DOHH2 (cell line): ENCODE data around the gene ZNF229.
"Not testable (repeated sequence)": the region's sequence is repeated elsewhere in the genome, so short reads cannot be mapped to it uniquely, and the experiment has no call there.

Experiments
- H3F3A ChIP-seq: fragments of 200-600 bp; sonication (generic), shearing (Covaris generic); 2 replicates; pipeline ENCODE4 v1.6.0; 2016; ENCODE audit warnings: antibody characterized with exemption, mild to moderate bottlenecking; ENCODE audit not compliant: control insufficient read depth, insufficient read depth
- H3K27ac ChIP-seq: fragments of 200-600 bp; sonication (generic); 2 replicates; pipeline ENCODE4 v1.5.1; 2014; ENCODE audit warnings: low read depth, mild to moderate bottlenecking, low read length, moderate library complexity
- H3K27me3 ChIP-seq: fragments of 200-600 bp; sonication (generic); 2 replicates; pipeline ENCODE4 v1.6.1; 2014; ENCODE audit warnings: mild to moderate bottlenecking, low read length, mixed read lengths; ENCODE audit not compliant: control insufficient read depth
- H3K36me3 ChIP-seq: fragments of 200-600 bp; sonication (generic); 2 replicates; pipeline ENCODE4 v1.6.1; 2014; ENCODE audit warnings: mild to moderate bottlenecking, low read length, moderate library complexity, mixed read lengths; ENCODE audit not compliant: control insufficient read depth
- H3K4me1 ChIP-seq: fragments of 200-600 bp; sonication (generic); 2 replicates; pipeline ENCODE4 v1.6.1; 2014; ENCODE audit warnings: mild to moderate bottlenecking, low read length, mixed read lengths; ENCODE audit not compliant: control insufficient read depth
- H3K4me2 ChIP-seq: fragments of 200-600 bp; sonication (generic); 2 replicates; pipeline ENCODE4 v1.6.0; 2014; ENCODE audit warnings: mild to moderate bottlenecking, low read length, moderate library complexity
- H3K4me3 ChIP-seq: fragments of 200-600 bp; sonication (generic); 2 replicates; pipeline ENCODE4 v1.5.1; 2014; ENCODE audit warnings: mild to moderate bottlenecking, low read length, mixed read lengths
- H3K79me2 ChIP-seq: fragments of 200-600 bp; sonication (generic); 2 replicates; pipeline ENCODE4 v1.6.1; 2014; ENCODE audit warnings: mild to moderate bottlenecking, low read length, mixed read lengths; ENCODE audit not compliant: control insufficient read depth
- H3K9me2 ChIP-seq: fragments of 200-600 bp; sonication (generic); replicated peaks from 2 replicates; pipeline ENCODE4 v1.6.1; 2014; ENCODE audit warnings: mild to moderate bottlenecking, low read length, mixed read lengths; ENCODE audit not compliant: control insufficient read depth
- H3K9me3 ChIP-seq: fragments of 200-600 bp; sonication (generic); 2 replicates; pipeline ENCODE4 v1.6.1; 2014; ENCODE audit warnings: antibody characterized with exemption, low read length, mixed read lengths; ENCODE audit not compliant: control insufficient read depth, insufficient read depth
- H4K20me1 ChIP-seq: fragments of 200-600 bp; sonication (generic); 2 replicates; pipeline ENCODE4 v1.6.0; 2014; ENCODE audit warnings: low read depth, mild to moderate bottlenecking, antibody characterized with exemption, low read length, moderate library complexity; ENCODE audit not compliant: control insufficient read depth, insufficient read depth
- CTCF ChIP-seq: fragments of 200-600 bp; sonication (generic); IDR thresholded peaks from one replicate; pipeline ENCODE4 v1.5.1; 2014; ENCODE audit warnings: antibody characterized with exemption, mild to moderate bottlenecking, low read depth, low read length; ENCODE audit not compliant: poor library complexity, severe bottlenecking
- EZH2phosphoT487 ChIP-seq: fragments of 200-600 bp; sonication (generic); IDR thresholded peaks from 2 replicates; pipeline ENCODE4 v1.6.1; 2017; ENCODE audit warnings: borderline replicate concordance, mild to moderate bottlenecking, antibody characterized with exemption, low read length, moderate library complexity, mixed read lengths

Gene ZNF229

GRCh38 chr19:44456016-44456415 is 7.7 kb upstream of the ZNF229 start:
- H3F3A ChIP-seq, H3K27ac ChIP-seq, H3K4me1 ChIP-seq, H3K36me3 ChIP-seq, H3K79me2 ChIP-seq, H3K4me2 ChIP-seq, H3K27me3 ChIP-seq, H3K9me2 ChIP-seq, H3K4me3 ChIP-seq, H4K20me1 ChIP-seq: not testable (repeated sequence)
- H3K9me3 ChIP-seq = peaks cover 18% of the 10 kb centered on the region; the same call in 1 of the 2 replicates

GRCh38 chr19:44455100-44455499 is 6.8 kb upstream of the ZNF229 start:
- Histone ChIP-seq H3K27me3 (no peaks in the 10 kb centered on the region), H3K9me3 (peaks cover 18% of the 10 kb centered on the region; the same call in 1 of the 2 replicates), H4K20me1 (no peaks in the 10 kb centered on the region), H3K9me2 (no peaks in the 10 kb centered on the region), H3K4me2 (no peak overlapping the region), H3K4me3 (no peak overlapping the region), H3K36me3 (no peaks in the 10 kb centered on the region), H3K27ac (no peak overlapping the region), H3F3A (no peaks in the 10 kb centered on the region), H3K79me2 (no peaks in the 10 kb centered on the region), H3K4me1 (no peaks in the 10 kb centered on the region)
- TF ChIP-seq CTCF (no peak), EZH2phosphoT487 (no peak)

- no peaks in the 10 kb centered on the region for H4K20me1 ChIP-seq
- H3K36me3 ChIP-seq = no peaks in the 10 kb centered on the region
- H3K79me2 ChIP-seq = no peaks in the 10 kb centered on the region
- no peaks in the 10 kb centered on the region for H3K9me2 ChIP-seq
- no peaks in the 10 kb centered on the region for H3K4me1 ChIP-seq
- no peak overlapping the region for H3K4me2 ChIP-seq
- no peaks in the 10 kb centered on the region for H3K27me3 ChIP-seq
- no peak overlapping the region for H3K27ac ChIP-seq
- H3F3A ChIP-seq = no peaks in the 10 kb centered on the region
- TF ChIP-seq EZH2phosphoT487 (no peak), CTCF (no peak)
- no peak overlapping the region for H3K4me3 ChIP-seq
- H3K9me3 ChIP-seq = peaks cover 28% of the 10 kb centered on the region; the same call in 1 of the 2 replicates
Observed at GRCh38 chr19:44452367-44452766, 4.1 kb upstream of the ZNF229 start.

GRCh38 chr19:44451687-44452086 is 3.4 kb upstream of the ZNF229 start:
- Histone ChIP-seq H3K9me2 (no peaks in the 10 kb centered on the region), H3K27ac (no peak overlapping the region), H3K4me3 (no peak overlapping the region), H3F3A (no peaks in the 10 kb centered on the region), H3K27me3 (no peaks in the 10 kb centered on the region), H3K79me2 (no peaks in the 10 kb centered on the region), H3K4me1 (no peaks in the 10 kb centered on the region), H3K36me3 (no peaks in the 10 kb centered on the region), H4K20me1 (no peaks in the 10 kb centered on the region), H3K9me3 (peaks cover 28% of the 10 kb centered on the region; the same call in 1 of the 2 replicates), H3K4me2 (no peak overlapping the region)
- no peak for TF ChIP-seq EZH2phosphoT487
- TF ChIP-seq CTCF = no peak
